ENCODE measurements around the gene MAD1L1. TPM values are rescaled to one million over a fixed set of nuclear protein-coding genes. Genes with fewer than 3 reads are reported as not detected.

MAD1L1 gene
- total RNA-seq, 1 donor from 2014 or later, result 32.7 TPM

- H3K4me3 Mint-ChIP-seq (ENCODE audit: unreplicated experiment), result no peak overlapping the region
- DNase-seq (ENCODE audit: extremely low spot score, unreplicated experiment), result no peak
- TF ChIP-seq CTCF (IDR thresholded peaks at IDR 0.05), result no peak
- H3K27ac Mint-ChIP-seq (ENCODE audit: unreplicated experiment), result no peak overlapping the region
- no peaks in the 10 kb centered on the region for H3K36me3 Mint-ChIP-seq (ENCODE audit: unreplicated experiment)
- no peaks in the 10 kb centered on the region for H3K9me3 Mint-ChIP-seq (ENCODE audit: unreplicated experiment)
- peaks cover 4% of the 10 kb centered on the region for H3K4me1 Mint-ChIP-seq (ENCODE audit: unreplicated experiment)
- no peaks in the 10 kb centered on the region for H3K27me3 Mint-ChIP-seq (ENCODE audit: unreplicated experiment)
Measured at GRCh38 chr7:1845536-1846311, 387.0 kb downstream of the MAD1L1 start.

GRCh38 chr7:1844951-1845390, 387.8 kb downstream of the MAD1L1 start:
- no peaks in the 10 kb centered on the region for H3K9me3 Mint-ChIP-seq (ENCODE audit: unreplicated experiment)
- no peaks in the 10 kb centered on the region for H3K36me3 Mint-ChIP-seq (ENCODE audit: unreplicated experiment)
- no peak for TF ChIP-seq CTCF (IDR thresholded peaks at IDR 0.05)
- DNase-seq (ENCODE audit: extremely low spot score, unreplicated experiment), result no peak
- H3K27me3 Mint-ChIP-seq (ENCODE audit: unreplicated experiment), result no peaks in the 10 kb centered on the region
- no peak overlapping the region for H3K4me3 Mint-ChIP-seq (ENCODE audit: unreplicated experiment)
- no peak overlapping the region for H3K27ac Mint-ChIP-seq (ENCODE audit: unreplicated experiment)
- H3K4me1 Mint-ChIP-seq (ENCODE audit: unreplicated experiment), result peaks cover 4% of the 10 kb centered on the region

- no peak for TF ChIP-seq CTCF (IDR thresholded peaks at IDR 0.05)
- Mint-ChIP-seq H3K4me3 (ENCODE audit: unreplicated experiment) (no peak overlapping the region), H3K36me3 (ENCODE audit: unreplicated experiment) (no peaks in the 10 kb centered on the region), H3K27ac (ENCODE audit: unreplicated experiment) (no peak overlapping the region), H3K4me1 (ENCODE audit: unreplicated experiment) (peaks cover 4% of the 10 kb centered on the region), H3K27me3 (ENCODE audit: unreplicated experiment) (no peaks in the 10 kb centered on the region), H3K9me3 (ENCODE audit: unreplicated experiment) (no peaks in the 10 kb centered on the region)
- no peak for DNase-seq (ENCODE audit: extremely low spot score, unreplicated experiment)
Measured at GRCh38 chr7:1844336-1844950, 388.3 kb downstream of the MAD1L1 start.

- no peaks in the 10 kb centered on the region for H3K36me3 Mint-ChIP-seq (ENCODE audit: unreplicated experiment)
- DNase-seq (ENCODE audit: extremely low spot score, unreplicated experiment), result no peak
- H3K4me3 Mint-ChIP-seq (ENCODE audit: unreplicated experiment), result no peak overlapping the region
- peaks cover 4% of the 10 kb centered on the region for H3K4me1 Mint-ChIP-seq (ENCODE audit: unreplicated experiment)
- H3K27me3 Mint-ChIP-seq (ENCODE audit: unreplicated experiment), result no peaks in the 10 kb centered on the region
- H3K27ac Mint-ChIP-seq (ENCODE audit: unreplicated experiment), result no peak overlapping the region
- TF ChIP-seq CTCF (IDR thresholded peaks at IDR 0.05), result no peak
- no peaks in the 10 kb centered on the region for H3K9me3 Mint-ChIP-seq (ENCODE audit: unreplicated experiment)
Measured at GRCh38 chr7:1843921-1844335, 388.8 kb downstream of the MAD1L1 start.

- TF ChIP-seq CTCF (IDR thresholded peaks at IDR 0.05), result no peak
- Mint-ChIP-seq H3K9me3 (ENCODE audit: unreplicated experiment) (no peaks in the 10 kb centered on the region), H3K27ac (ENCODE audit: unreplicated experiment) (no peak overlapping the region), H3K4me1 (ENCODE audit: unreplicated experiment) (peaks cover 4% of the 10 kb centered on the region), H3K36me3 (ENCODE audit: unreplicated experiment) (no peaks in the 10 kb centered on the region), H3K27me3 (ENCODE audit: unreplicated experiment) (no peaks in the 10 kb centered on the region), H3K4me3 (ENCODE audit: unreplicated experiment) (no peak overlapping the region)
- DNase-seq (ENCODE audit: extremely low spot score, unreplicated experiment), result no peak
Measured at GRCh38 chr7:1843271-1843861, 389.4 kb downstream of the MAD1L1 start.

Data from osteocyte (in vitro differentiated cells).